HG02852 (cell line): ENCODE data around the gene KLC4.
"Not testable (repeated sequence)": the region's sequence is repeated elsewhere in the genome, so short reads cannot be mapped to it uniquely, and the experiment has no call there.

ENCODE experiments used
- ATAC-seq: cut with Tn5 transposase; IDR thresholded peaks from one replicate; pipeline ENCODE4 v1.9.1; 2021; ENCODE audit warnings: mild to moderate bottlenecking, moderate library complexity; ENCODE audit not compliant: unreplicated experiment

Gene KLC4

GRCh38 chr6:43035495-43036194 is 23.8 kb upstream of the KLC4 start:
- no peak for ATAC-seq

DNA sequence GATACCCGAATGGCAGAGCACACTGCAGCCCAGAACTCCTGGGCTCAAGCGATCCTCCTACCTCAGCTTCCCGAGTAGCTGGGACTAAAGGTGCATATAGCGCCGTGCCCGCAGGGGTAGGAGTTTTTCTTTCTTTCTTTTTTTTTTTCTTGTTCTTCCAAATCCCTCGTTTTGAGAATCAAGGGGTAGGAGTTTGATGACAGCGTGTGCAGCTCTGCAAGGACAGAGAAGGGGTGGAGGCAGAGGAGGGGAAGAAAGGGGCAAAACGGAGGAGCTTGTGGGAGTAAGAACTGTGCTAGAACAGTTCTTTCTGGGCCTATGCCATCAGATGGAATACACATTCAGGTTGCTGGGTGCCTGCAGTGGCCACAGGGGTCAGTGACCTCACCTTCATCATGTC is 22.7 kb upstream of the KLC4 start:
- ATAC-seq: no peak

GRCh38 chr6:43037197-43037596 is 22.2 kb upstream of the KLC4 start:
- no peak for ATAC-seq

- no peak for ATAC-seq
Measured at GRCh38 chr6:43037706-43038105, 21.7 kb upstream of the KLC4 start.

DNA sequence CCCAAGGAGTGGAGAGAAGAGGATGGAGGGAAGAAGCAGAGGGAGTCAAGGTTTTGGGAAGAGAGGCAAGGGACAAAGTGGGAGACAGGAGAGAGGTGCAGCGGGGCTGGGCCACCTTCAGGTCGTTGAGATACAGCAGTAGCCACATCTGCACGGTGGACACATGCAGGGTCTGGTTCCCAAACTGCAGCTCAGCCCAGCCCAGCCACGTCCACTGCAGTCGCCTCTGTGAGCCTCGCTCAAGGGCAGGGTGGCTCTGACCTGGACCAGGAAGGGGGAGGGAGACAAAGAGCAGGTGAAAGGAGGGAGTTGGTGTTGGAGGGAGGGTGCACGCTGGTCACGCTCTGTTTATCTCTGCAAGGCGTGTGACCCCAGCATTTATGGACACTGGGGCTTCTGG is 20.7 kb upstream of the KLC4 start:
- no peak for ATAC-seq

DNA sequence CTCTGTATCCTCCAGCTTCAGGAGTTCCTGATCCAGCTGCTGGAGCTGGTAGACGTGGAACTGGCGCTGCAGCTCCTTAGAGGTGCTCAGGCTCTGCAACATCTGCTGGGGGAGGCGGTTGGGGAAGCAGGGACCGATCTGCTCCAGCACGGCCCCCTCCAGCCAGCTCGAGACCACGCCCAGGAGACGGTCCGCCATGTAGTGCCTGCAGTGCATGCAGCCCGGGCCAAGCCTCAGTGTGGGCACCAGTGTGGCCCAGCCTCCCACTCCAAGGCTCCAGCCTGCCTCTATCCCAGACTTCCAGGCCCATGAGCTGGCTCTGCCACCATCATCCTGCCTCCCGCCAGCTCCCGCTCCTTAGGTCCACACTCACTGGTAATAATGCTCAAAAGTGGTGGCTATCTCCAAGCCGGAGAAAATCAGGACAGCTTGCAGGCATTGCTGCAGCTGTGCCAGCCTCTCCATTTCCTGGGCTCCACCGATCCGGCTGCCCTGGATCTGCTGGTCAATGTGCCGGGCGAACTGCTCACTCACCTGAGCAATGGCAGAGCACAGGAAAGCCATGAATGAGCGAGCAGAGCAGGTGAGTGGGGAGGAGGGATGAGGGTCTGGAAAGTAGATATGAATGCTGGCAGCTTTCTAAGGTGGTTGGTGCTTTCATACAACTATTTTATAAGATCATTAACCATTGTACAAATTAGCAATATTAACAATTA is 18.7 kb upstream of the KLC4 start:
- no peak for ATAC-seq

DNA sequence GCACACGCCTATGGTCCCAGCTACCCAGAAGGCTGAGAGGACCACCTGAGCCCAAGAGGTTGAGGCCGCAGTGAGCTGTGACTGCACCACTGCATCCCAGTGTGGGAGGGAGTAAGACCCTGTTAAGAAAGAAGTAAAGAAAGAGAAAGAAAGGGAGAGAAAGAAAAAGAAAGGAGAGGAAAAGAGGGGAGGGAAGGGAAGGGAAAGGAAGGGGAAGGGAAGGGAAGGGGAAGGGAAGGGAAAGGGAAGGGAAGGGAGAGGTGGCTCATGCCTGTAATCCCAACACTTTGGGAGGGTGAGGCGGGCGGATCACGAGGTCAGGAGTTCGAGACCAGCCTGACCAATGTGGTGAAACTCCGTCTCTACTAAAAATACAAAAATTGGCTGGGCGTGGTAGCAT is 18.0 kb upstream of the KLC4 start:
- ATAC-seq: not testable (repeated sequence)

DNA sequence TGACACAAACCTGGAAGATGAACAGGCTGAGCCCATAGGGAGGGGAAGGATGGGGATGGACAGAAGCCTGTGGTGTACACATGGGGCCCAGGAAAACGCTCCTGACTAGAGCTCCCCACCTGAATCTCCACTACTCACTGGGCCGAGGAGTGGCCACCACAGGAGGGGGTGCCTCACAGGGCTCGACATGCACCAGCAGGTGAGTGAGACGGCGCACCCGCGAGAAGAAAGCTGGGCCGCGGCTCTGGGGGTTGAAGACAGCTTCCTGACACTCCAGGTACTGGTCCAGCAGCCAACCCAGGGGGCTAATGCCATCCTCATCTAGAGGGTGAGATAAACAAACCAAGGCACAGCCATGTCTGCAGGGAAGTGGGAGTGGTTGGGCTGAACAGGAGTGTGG is 16.1 kb upstream of the KLC4 start:
- ATAC-seq: no peak

DNA sequence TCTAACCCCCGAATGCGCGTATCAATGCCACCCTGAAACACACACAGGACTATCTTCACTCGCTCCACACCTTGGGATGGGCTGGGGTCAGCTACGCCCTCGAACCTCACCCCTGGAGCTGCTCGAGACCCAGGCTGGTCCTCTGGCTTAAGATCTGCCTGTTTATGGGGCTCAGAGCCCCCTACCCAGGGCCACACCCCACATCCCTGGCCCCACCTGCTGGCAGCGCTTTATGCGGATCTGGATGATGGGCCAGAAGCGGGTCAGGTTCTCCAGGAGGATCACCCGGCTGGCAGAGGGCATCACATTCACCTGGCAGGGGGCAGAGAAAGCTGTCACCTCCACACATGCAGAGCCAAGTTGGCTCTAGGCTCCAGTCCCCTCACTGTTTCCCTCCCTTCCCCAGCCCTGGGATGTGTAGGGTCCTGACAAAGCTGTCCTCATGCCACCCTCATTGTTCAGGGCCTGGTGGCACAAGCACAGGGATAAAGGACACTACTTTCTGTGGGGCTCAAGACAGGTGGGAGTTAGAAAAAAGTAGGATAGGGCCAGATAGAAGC is 14.0 kb upstream of the KLC4 start:
- no peak for ATAC-seq

DNA sequence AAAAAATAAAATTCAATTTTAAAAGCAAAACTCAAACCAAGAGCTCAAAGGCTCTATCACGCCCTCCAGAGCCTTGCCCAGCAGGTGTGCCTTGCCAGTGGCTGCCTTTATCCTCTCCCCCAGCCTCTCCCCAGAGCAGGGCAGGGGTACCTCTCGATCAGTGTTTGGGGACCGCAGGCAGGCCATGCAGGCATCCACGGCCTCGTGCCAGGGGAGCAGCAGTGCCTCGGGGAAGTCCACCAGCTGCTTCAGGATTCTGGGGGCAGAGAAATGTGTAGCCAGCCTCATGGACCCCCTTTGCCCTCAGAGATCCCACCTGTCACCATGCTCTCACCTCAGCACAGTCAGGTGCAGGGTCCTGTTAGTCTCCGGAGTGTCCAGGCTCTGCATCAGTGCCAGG is 11.4 kb upstream of the KLC4 start:
- no peak for ATAC-seq

GRCh38 chr6:43050981-43051380 is 8.4 kb upstream of the KLC4 start:
- ATAC-seq: no peak

GRCh38 chr6:43052225-43052841 is 7.1 kb upstream of the KLC4 start:
- no peak for ATAC-seq

DNA sequence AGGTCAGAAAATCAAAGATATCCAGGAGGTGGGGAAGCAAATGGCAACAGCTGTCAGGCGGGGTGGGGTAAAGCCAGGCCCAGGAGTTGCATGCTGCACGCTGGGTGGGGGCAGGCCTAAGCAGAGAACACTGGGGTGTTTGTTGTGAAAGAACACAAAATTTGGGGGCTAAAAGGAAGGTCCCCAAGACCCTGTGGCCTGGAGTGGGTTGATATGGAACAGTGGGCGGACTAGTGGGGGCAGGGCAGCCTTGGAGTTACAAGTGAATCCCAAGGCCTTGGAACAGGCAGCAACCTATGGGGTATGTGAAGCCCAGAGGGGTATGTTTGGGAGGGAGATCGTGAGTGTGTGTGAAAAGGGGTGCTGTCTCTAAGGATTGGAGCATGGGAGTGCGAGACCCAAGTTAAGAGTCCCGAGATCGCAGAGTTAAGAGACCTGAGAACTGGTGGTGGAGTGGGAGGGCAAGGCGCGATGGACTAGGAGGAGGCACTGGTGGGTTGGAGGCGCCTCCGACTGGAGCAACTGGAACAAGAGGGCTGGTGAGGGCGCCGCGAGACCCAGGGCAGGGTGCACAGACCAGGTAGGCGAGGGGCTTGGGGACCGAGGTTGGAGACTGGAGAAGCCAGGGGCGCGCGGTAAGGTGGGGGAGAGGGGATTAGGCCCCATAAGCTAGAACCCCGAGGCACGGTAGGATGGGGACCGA is 6.4 kb upstream of the KLC4 start:
- peak; percentile 20 for ATAC-seq

DNA sequence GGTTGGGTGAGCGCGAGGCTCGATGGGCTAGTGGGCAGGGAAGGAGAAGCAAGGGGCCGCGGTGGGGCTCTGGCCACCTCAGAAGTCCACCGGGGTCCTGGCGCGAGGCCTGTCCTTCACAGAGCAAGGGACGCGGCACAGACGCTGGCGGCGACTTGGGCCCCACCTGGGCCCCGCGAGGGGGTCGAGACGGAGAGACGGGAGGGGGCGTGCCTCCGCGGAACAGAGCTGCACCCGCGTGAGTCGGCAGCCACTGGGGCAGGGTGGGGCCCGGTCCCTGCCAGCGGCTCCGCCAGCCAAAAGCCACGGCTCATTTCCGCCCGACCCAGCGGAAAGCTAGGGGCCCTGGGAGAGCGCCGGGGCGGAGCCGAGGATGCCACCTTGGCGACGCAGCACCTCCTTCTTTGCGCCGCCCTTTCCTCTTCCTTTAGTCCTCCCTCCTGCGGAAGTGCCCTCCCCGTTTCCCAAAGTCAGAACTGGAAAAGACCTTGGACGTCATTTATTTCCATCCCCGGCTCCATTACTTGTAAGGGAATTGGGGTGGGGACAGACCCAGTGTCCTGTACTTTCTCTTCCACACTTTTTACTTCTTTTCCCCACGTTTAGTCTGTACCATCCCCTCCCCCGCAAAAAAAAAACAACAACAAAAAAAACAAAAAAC is 5.8 kb upstream of the KLC4 start, which contains the start of gene CUL7:
Gene CUL7 (minus strand): TSS at position 307 of the 661 bp plus-strand sequence. CDS start 1,063 bp downstream, outside the sequence.
- ATAC-seq: peak; percentile 76

- no peak for ATAC-seq
Measured at GRCh38 chr6:43054206-43054943, 5.1 kb upstream of the KLC4 start.

DNA sequence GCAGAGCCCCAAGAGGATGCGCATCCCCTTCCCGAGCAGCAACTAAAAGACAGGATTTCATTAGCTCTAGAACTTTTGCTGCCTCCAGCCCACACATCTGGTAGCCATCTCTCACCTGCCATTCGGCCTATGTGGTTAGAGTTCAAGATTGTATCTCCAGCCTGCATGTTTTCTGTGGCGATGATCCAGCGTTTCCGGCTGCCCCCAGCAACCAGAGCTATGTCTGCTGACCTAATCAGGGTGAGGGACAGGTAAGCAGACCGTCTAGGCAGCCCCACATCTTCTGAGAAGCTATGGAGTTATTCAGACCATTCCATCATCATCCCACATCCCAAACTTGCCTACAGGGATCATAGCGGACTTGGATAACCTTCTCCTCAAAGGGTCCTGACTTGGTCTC is 3.5 kb upstream of the KLC4 start:
- ATAC-seq: no peak

DNA sequence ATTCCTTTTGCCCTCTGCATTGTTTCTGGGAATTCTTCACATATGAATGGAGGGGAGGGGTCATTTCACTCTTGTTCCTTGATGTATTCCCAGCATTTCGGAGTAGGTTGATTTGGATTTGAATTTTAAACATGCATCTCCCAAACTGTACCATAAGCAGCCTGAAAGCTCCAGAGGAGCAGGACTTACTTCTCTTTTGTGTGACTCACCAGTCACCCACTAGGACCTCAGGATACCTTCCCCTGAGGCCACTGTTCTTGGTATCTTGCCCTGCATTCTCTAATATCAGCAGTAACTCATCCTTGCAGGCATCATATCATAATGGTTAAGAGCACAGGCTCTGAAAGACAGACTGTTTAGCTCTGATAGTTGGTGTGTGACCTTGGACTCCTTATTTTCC is 900 bp upstream of the KLC4 start:
- ATAC-seq: no peak

DNA sequence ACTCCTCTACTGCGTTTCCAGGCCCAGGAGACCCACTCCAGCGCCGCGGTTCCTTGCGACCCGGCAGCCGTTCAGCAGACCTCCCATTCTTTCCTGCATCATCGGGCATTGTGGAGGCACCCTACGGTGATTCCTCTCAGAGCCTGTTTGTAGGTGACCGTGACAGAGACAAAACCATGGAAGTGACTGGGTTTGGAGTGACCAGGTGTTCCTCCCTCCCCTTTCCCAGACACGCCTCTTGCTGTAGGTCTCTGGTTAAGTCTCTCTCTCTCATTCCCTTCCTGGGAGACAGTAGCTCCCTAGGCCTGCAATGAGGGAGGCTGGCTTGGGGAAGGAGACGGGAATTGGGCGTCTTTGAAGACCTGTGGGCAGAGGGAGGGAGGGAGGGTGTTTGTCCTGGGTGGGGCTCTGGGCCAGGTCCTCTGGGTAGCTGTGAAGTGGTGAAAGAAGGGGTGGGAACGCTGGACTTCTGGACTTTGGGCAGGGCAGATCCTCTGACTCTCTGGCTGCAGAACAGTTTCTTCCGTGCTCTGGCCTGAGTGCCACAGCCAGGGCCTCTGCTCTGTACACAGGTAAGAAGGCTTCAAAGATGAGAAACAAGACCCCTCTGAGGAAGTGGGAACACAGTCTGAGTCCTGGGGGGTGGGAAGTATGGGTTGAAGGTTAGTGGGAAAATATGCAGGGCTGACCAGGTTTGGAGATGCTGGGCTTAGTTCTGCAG is 763 bp downstream of the KLC4 start:
- ATAC-seq: no peak
